ENCODE results near the gene FAIM2.

The FAIM2 gene

DNA sequence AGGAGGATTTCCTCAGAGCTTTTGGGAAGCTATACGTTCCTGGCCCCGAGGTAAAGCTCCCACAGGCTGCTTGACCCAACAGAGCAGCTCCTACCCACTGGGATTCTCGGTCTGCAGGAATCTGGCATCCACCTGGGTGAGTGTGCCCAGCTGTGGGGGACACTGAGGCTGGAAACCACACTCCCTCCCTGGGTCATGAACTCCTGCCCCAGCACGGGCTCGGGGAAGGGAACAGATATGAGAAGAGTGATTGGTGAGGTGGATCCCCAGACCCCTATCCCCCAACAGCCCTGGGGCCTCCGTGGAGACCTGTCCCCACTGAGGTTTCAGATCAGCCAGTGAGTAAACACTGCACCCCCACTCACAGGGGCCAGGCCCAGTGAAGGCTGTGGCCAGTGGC is 3.3 kb downstream of the FAIM2 start:
- POLR2A ChIA-PET = no interaction called here
- CTCF ChIA-PET = no interaction called here
- Histone ChIP-seq H3K4me3 (ENCODE audit: low read depth, low read length) (no peak overlapping the region), H3K27ac (ENCODE audit: extremely low read depth, low read depth, low read length) (no peak overlapping the region), H3K4me1 (ENCODE audit: control insufficient read depth, insufficient read depth, low read length) (no peaks in the 10 kb centered on the region), H3K9me3 (ENCODE audit: control insufficient read depth, insufficient read depth, low read depth, low read length) (no peaks in the 10 kb centered on the region), H3K36me3 (ENCODE audit: control insufficient read depth in 2 of 2, insufficient read depth in 1 of 2, low read length in 2 of 2) (no peaks in the 10 kb centered on the region)
- TF ChIP-seq YY1 (tag by site-specific recombination; IDR thresholded peaks at IDR 0.05) = no peak
- TF ChIP-seq ZNF23 (tag by site-specific recombination; IDR thresholded peaks at IDR 0.05; ENCODE audit: borderline replicate concordance) = no peak
- no peak for TF ChIP-seq GFI1B (tag by site-specific recombination; IDR thresholded peaks at IDR 0.05)

DNA sequence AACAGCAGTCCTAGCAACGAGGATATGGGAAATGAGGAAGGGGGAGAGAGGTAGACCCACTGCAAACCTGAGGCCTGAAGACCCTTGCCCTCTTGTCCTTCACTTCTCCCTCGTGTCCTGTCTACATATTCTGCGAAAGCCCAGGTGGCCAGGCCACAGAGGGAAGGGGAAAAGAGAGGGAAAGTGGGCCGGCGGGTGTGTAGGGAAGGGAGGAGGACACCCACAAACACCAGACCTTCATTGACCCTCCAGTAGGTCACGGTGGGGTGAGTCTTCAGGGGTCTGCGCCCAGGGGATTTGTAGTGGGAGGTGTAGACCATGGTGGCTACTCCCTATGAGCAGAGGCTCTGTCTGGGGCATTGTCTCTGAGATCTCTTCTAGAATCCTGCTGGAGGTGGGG is 3.8 kb downstream of the FAIM2 start:
- H3K4me1 ChIP-seq (ENCODE audit: control insufficient read depth, insufficient read depth, low read length) = no peaks in the 10 kb centered on the region
- no peaks in the 10 kb centered on the region for H3K9me3 ChIP-seq (ENCODE audit: control insufficient read depth, insufficient read depth, low read depth, low read length)
- POLR2A ChIA-PET = no interaction called here
- no peak overlapping the region for H3K4me3 ChIP-seq (ENCODE audit: low read depth, low read length)
- CTCF ChIA-PET = no interaction called here
- TF ChIP-seq, protein P1, sequence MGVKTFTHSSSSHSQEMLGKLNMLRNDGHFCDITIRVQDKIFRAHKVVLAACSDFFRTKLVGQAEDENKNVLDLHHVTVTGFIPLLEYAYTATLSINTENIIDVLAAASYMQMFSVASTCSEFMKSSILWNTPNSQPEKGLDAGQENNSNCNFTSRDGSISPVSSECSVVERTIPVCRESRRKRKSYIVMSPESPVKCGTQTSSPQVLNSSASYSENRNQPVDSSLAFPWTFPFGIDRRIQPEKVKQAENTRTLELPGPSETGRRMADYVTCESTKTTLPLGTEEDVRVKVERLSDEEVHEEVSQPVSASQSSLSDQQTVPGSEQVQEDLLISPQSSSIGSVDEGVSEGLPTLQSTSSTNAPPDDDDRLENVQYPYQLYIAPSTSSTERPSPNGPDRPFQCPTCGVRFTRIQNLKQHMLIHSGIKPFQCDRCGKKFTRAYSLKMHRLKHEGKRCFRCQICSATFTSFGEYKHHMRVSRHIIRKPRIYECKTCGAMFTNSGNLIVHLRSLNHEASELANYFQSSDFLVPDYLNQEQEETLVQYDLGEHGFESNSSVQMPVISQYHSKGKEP (tag by site-specific recombination; IDR thresholded peaks at IDR 0.05) = no peak
- no peak for TF ChIP-seq ZBTB21 (tag by site-specific recombination; IDR thresholded peaks at IDR 0.05)
- no peak for TF ChIP-seq ZNF433 (tag by site-specific recombination; IDR thresholded peaks at IDR 0.05; ENCODE audit: low read depth)
- no peak for TF ChIP-seq FEZF1 (tag by site-specific recombination; IDR thresholded peaks at IDR 0.05)
- TF ChIP-seq ZNF768 (tag by site-specific recombination; IDR thresholded peaks at IDR 0.05) = no peak
- no peak for TF ChIP-seq ZNF184 (tag by site-specific recombination; IDR thresholded peaks at IDR 0.05)
- no peak for TF ChIP-seq ZNF140 (tag by site-specific recombination; IDR thresholded peaks at IDR 0.05)
- TF ChIP-seq ZNF350 (tag by site-specific recombination; IDR thresholded peaks at IDR 0.05) = no peak
- TF ChIP-seq ZNF366 (tag by site-specific recombination; conservative IDR thresholded peaks at IDR 0.05) = no peak
- TF ChIP-seq ZNF561 (tag by site-specific recombination; IDR thresholded peaks at IDR 0.05; ENCODE audit: borderline replicate concordance) = no peak
- no peak for TF ChIP-seq MEIS1 (CRISPR knock-in tag; IDR thresholded peaks at IDR 0.05; ENCODE audit: borderline replicate concordance)
- TF ChIP-seq GFI1B (tag by site-specific recombination; IDR thresholded peaks at IDR 0.05) = no peak
- TF ChIP-seq ZNF549 (tag by site-specific recombination; IDR thresholded peaks at IDR 0.05) = no peak
- TF ChIP-seq ZNF426 (tag by site-specific recombination; IDR thresholded peaks at IDR 0.05) = no peak
- no peak overlapping the region for H3K27ac ChIP-seq (ENCODE audit: extremely low read depth, low read depth, low read length)
- no peaks in the 10 kb centered on the region for H3K36me3 ChIP-seq (ENCODE audit: control insufficient read depth in 2 of 2, insufficient read depth in 1 of 2, low read length in 2 of 2)

DNA sequence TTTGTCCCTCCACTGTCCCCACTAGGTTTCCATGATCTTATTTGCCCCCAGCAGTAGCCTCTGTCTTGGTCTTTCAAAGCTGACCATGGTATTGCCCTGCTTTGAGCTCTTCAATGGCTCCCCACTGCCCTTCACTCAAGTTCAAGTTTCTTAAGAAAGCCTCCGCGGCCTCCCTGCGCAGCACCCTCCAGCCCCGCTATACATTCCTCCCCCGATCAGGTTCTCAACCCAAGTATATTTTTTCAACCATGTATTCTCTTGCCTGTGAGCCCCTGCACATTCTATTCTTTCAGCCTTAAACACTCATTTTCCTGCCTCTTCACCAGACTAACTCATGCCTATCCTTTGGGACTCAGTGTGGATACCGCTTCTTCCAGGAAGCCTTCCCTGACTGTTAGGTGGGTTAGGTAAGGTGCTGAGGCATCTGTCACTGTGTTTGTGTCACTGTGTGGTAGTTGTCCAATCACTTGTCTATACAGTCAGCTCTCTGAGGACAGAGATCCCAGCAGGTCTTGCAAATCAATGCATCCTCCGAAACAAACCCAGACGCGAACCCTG is 4.3 kb downstream of the FAIM2 start:
- no peaks in the 10 kb centered on the region for H3K9me3 ChIP-seq (ENCODE audit: control insufficient read depth, insufficient read depth, low read depth, low read length)
- H3K36me3 ChIP-seq (ENCODE audit: control insufficient read depth in 2 of 2, insufficient read depth in 1 of 2, low read length in 2 of 2) = no peaks in the 10 kb centered on the region
- POLR2A ChIA-PET = no interaction called here
- no peak overlapping the region for H3K4me3 ChIP-seq (ENCODE audit: low read depth, low read length)
- no peak overlapping the region for H3K27ac ChIP-seq (ENCODE audit: extremely low read depth, low read depth, low read length)
- CTCF ChIA-PET = interaction anchor here (1.7 kb wide), 1 partner anchor 46 kb away, joined by 4 read pairs; no protein-coding TSS in a partner anchor
- TF ChIP-seq HOXD13 (CRISPR knock-in tag; IDR thresholded peaks at IDR 0.05; ENCODE audit: borderline replicate concordance) (no peak), ZNF19 (tag by site-specific recombination; IDR thresholded peaks at IDR 0.05; ENCODE audit: low read depth) (no peak), TCF7L2 (IDR thresholded peaks at IDR 0.05; ENCODE audit: borderline replicate concordance, low read depth, low read length) (no peak), ZNF37A (tag by site-specific recombination; IDR thresholded peaks at IDR 0.05) (no peak), ZNF670 (tag by site-specific recombination; IDR thresholded peaks at IDR 0.05; ENCODE audit: low read depth) (no peak), ZNF596 (tag by site-specific recombination; IDR thresholded peaks at IDR 0.05) (no peak)
- TF ChIP-seq, protein P2, sequence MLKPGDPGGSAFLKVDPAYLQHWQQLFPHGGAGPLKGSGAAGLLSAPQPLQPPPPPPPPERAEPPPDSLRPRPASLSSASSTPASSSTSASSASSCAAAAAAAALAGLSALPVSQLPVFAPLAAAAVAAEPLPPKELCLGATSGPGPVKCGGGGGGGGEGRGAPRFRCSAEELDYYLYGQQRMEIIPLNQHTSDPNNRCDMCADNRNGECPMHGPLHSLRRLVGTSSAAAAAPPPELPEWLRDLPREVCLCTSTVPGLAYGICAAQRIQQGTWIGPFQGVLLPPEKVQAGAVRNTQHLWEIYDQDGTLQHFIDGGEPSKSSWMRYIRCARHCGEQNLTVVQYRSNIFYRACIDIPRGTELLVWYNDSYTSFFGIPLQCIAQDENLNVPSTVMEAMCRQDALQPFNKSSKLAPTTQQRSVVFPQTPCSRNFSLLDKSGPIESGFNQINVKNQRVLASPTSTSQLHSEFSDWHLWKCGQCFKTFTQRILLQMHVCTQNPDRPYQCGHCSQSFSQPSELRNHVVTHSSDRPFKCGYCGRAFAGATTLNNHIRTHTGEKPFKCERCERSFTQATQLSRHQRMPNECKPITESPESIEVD (tag by site-specific recombination; IDR thresholded peaks at IDR 0.05) = no peak
- TF ChIP-seq, protein P3, sequence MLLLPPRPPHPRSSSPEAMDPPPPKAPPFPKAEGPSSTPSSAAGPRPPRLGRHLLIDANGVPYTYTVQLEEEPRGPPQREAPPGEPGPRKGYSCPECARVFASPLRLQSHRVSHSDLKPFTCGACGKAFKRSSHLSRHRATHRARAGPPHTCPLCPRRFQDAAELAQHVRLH (tag by site-specific recombination; IDR thresholded peaks at IDR 0.05) = no peak
- TF ChIP-seq, protein P4, sequence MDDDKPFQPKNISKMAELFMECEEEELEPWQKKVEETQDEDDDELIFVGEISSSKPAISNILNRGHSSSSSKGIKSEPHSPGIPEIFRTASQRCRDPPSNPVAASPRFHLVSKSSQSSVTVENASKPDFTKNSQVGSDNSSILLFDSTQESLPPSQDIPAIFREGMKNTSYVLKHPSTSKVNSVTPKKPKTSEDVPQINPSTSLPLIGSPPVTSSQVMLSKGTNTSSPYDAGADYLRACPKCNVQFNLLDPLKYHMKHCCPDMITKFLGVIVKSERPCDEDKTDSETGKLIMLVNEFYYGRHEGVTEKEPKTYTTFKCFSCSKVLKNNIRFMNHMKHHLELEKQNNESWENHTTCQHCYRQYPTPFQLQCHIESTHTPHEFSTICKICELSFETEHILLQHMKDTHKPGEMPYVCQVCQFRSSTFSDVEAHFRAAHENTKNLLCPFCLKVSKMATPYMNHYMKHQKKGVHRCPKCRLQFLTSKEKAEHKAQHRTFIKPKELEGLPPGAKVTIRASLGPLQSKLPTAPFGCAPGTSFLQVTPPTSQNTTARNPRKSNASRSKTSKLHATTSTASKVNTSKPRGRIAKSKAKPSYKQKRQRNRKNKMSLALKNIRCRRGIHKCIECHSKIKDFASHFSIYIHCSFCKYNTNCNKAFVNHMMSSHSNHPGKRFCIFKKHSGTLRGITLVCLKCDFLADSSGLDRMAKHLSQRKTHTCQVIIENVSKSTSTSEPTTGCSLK (tag by site-specific recombination; IDR thresholded peaks at IDR 0.05) = no peak
- TF ChIP-seq, protein P5, sequence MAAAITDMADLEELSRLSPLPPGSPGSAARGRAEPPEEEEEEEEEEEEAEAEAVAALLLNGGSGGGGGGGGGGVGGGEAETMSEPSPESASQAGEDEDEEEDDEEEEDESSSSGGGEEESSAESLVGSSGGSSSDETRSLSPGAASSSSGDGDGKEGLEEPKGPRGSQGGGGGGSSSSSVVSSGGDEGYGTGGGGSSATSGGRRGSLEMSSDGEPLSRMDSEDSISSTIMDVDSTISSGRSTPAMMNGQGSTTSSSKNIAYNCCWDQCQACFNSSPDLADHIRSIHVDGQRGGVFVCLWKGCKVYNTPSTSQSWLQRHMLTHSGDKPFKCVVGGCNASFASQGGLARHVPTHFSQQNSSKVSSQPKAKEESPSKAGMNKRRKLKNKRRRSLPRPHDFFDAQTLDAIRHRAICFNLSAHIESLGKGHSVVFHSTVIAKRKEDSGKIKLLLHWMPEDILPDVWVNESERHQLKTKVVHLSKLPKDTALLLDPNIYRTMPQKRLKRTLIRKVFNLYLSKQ (tag by site-specific recombination; IDR thresholded peaks at IDR 0.05; ENCODE audit: borderline replicate concordance) = no peak
- no peaks in the 10 kb centered on the region for H3K4me1 ChIP-seq (ENCODE audit: control insufficient read depth, insufficient read depth, low read length)

All from HEK293 (cell line).